Fibroblast of villous mesenchyme (primary cell): ENCODE data around the gene VPS26A. TPM values are rescaled to one million over a fixed set of nuclear protein-coding genes. Genes with fewer than 3 reads are reported as not detected.

ENCODE experiments used
- DNase-seq: peaks from one replicate; pipeline ENCODE4 v3.0.0-alpha.2; 2010; ENCODE audit warnings: low read depth
- H3K4me3 ChIP-seq: 2 replicates; pipeline ENCODE4 v1.5.1; 2011; ENCODE audit warnings: low read depth, mild to moderate bottlenecking, low read length
- CTCF ChIP-seq: IDR thresholded peaks from 2 replicates; pipeline ENCODE4 v1.5.1; 2012; ENCODE audit warnings: low read depth, mild to moderate bottlenecking, low read length; ENCODE audit not compliant: insufficient read depth
- total RNA-seq: library from RNA; depleted of rRNA; stranded (reverse); fragments of >200 nt; gene quantifications from 2 replicates; pipeline ENCODE4 v1.2.3, GENCODE V29; 2012

VPS26A gene
- total RNA-seq, 1 donor, result 38.9 TPM

GRCh38 chr10:69092959-69093850 lies 30.8 kb upstream of the VPS26A start:
- H3K4me3 ChIP-seq, result no peak overlapping the region
- peak; percentile 93 for DNase-seq
- peak; percentile 67 for TF ChIP-seq CTCF

- TF ChIP-seq CTCF, result peak; percentile 32
- DNase-seq, result peak; percentile 42
- no peak overlapping the region for H3K4me3 ChIP-seq
These were observed 30.0 kb upstream of the VPS26A start for GRCh38 chr10:69093933-69094332.

- H3K4me3 ChIP-seq, result no peak overlapping the region
- no peak for TF ChIP-seq CTCF
- DNase-seq, result no peak
These were observed 27.9 kb upstream of the VPS26A start for GRCh38 chr10:69096045-69096444.

GRCh38 chr10:69097729-69098128 lies 26.2 kb upstream of the VPS26A start:
- TF ChIP-seq CTCF, result no peak
- no peak overlapping the region for H3K4me3 ChIP-seq
- peak; percentile 43 for DNase-seq

- no peak for DNase-seq
- H3K4me3 ChIP-seq, result no peak overlapping the region
These were observed 23.7 kb upstream of the VPS26A start for GRCh38 chr10:69100136-69100872.

GRCh38 chr10:69101451-69102095 lies 22.4 kb upstream of the VPS26A start:
- peak; percentile 41 for DNase-seq
- no peak overlapping the region for H3K4me3 ChIP-seq
- no peak for TF ChIP-seq CTCF

More at GRCh38 chr10:69100136-69100872, 23.7 kb upstream of the VPS26A start:
- TF ChIP-seq CTCF, result no peak
